Pancreas (tissue), 10 donors: ENCODE measurements around the gene ZNF709. TPM values are rescaled to one million over a fixed set of nuclear protein-coding genes. Genes with fewer than 3 reads are reported as not detected.

Source experiments
- ATAC-seq, 4 donors: fragments of 200-7000 bp; cut with Tn5 transposase; one replicate each; pipeline versions ENCODE4 v1.8.0 to v1.9.1; 2020; ENCODE audit warnings: mild to moderate bottlenecking in 4 of 4, moderate library complexity in 4 of 4
- DNase-seq, 6 donors: peaks; one replicate each; pipeline ENCODE4 v3.0.0-alpha.2; 2020
- FAIRE-seq: peaks from 2 replicates; lab custom pipeline; 2012; peaks lifted over from hg19 to GRCh38; lab: Jason Lieb, UNC
- H3K27ac ChIP-seq, 4 donors: fragments of 200-600 bp; sonication (generic); 1 replicate in 3 of 4; 2 replicates in 1 of 4; pipeline versions ENCODE4 v1.5.0 to v1.8.0; 2020
- H3K27me3 ChIP-seq, 4 donors: fragments of 200-600 bp; one replicate each; pipeline ENCODE4 v1.8.0; 2021
- H3K36me3 ChIP-seq, 3 donors: fragments of 200-600 bp; sonication (generic) in 1 of 3; one replicate each; pipeline versions ENCODE4 v1.5.0 to v1.8.0; 2020 to 2021
- H3K4me1 ChIP-seq, 3 donors: fragments of 200-600 bp; one replicate each; pipeline ENCODE4 v1.8.0; 2021
- H3K4me3 ChIP-seq, 4 donors: fragments of 200-600 bp; sonication (generic) in 2 of 4; one replicate each; pipeline versions ENCODE4 v1.5.0 to v1.8.0; 2020 to 2021
- H3K9me3 ChIP-seq, 4 donors: fragments of 200-600 bp; one replicate each; pipeline ENCODE4 v1.8.0; 2021
- CTCF ChIP-seq, 4 donors: fragments of 200-600 bp; sonication (generic) in 3 of 4; IDR thresholded peaks; one replicate each; pipeline versions ENCODE4 v1.5.0 to v1.8.0; 2021; ENCODE audit warnings: antibody characterized with exemption in 4 of 4
- WGBS, 2 donors: extraction: QIAGEN DNeasy Blood & Tissue Kit; methylation state at CpG; one replicate each; pipeline ENCODE4 v1.1.7; 2013; 5-methylcytosine and 5-hydroxymethylcytosine counted together
- intact Hi-C, 3 donors: fragments of 100-400 bp; cut with DNase I; formaldehyde crosslinking; loops; one replicate each; pipeline versions ENCODE4 v1.11.1 to v1.14.2; 2022
- polyA plus RNA-seq, 2 donors: library from polyadenylated mRNA; stranded (reverse); fragments of 200-250 nt; gene quantifications; one replicate each; pipeline ENCODE4 v1.2.3, GENCODE V29; 2013
- total RNA-seq, 6 donors: library from RNA; stranded (reverse); fragmentation: NEBNext Ultra II Directional in 4 of 6; extraction: Animal tissue kit (Norgen Biotek cat#: 25700) in 4 of 6; gene quantifications; one replicate each; pipeline versions ENCODE4 v1.2.1 to v1.2.4, GENCODE V29; 2021 to 2023
- donor health status: healthy with polysubstance abuse.
- donor health status: DM: no; HTN: no; CAD: no; lungs with moderate emphysema.
- donor health status: DM: no; HTN: no; CAD: no.
- donor health status: control.
- donor health status: control.
- donor health status: Bipolar disorder and iron deficiency.
- donor health status: DM: yes; HTN: yes; CAD: no.
- donor health status: DM: no; HTN: no; CAD: no.
- donor health status: DM: no; HTN: no; CAD: no.
- donor health status: DM: yes; HTN: yes; CAD: no.

ZNF709 gene
- total and polyA plus RNA-seq, 8 donors: 0.56 to 2.5 (median 1.6) TPM

- Histone ChIP-seq H3K4me3 (no peak overlapping the region), H3K27me3 (no peaks in the 10 kb centered on the region), H3K36me3 (no peaks in the 10 kb centered on the region), H3K4me1 (no peaks in the 10 kb centered on the region), H3K27ac (no peak overlapping the region), H3K9me3 (no peaks in the 10 kb centered on the region)
- DNase-seq (no peak), ATAC-seq (no peak), FAIRE-seq (no peak)
- 99 to 100% methylated on average over 2 of the region's 2 CpGs for WGBS, 2 donors
- TF ChIP-seq CTCF (IDR thresholded peaks at IDR 0.05): no peak
- intact Hi-C loops: no loop called here
These were observed 72.7 kb downstream of the ZNF709 start for GRCh38 chr19:12411893-12412292.

Other genes starting within 250 kb of the ZNF709 start
- 10 to 100 TPM in 1 of 6 donors, 1 to 10 TPM in 5; 5.7 to 10.2 (median 7.9) TPM for gene ZNF44, start 189.9 kb downstream of the ZNF709 start, total RNA-seq
- 10 to 100 TPM in 1 of 2 donors, 1 to 10 TPM in 1; 8.1 to 14.2 TPM for gene ZNF44, start 189.9 kb downstream of the ZNF709 start, polyA plus RNA-seq
- gene ZNF563, start 151.2 kb downstream of the ZNF709 start, total RNA-seq: 1 to 10 TPM; 1.0 to 2.9 (median 2.0) TPM
- gene ZNF563, start 151.2 kb downstream of the ZNF709 start, polyA plus RNA-seq: 1 to 10 TPM; 1.6 to 1.8 TPM
- 1 to 10 TPM; 1.1 to 3.6 (median 2.2) TPM for gene ZNF442, start 119.1 kb downstream of the ZNF709 start, total RNA-seq
- under 1 TPM; 0.57 to 0.82 TPM for gene ZNF442, start 119.1 kb downstream of the ZNF709 start, polyA plus RNA-seq
- 1 to 10 TPM; 1.5 to 4.4 (median 1.9) TPM for gene ZNF799, start 83.5 kb downstream of the ZNF709 start, total RNA-seq
- 1 to 10 TPM; 4.1 to 5.5 TPM for gene ZNF799, start 83.5 kb downstream of the ZNF709 start, polyA plus RNA-seq
- 1 to 10 TPM; 1.2 to 3.8 (median 2.0) TPM for gene ZNF443, start 43.8 kb downstream of the ZNF709 start, total RNA-seq
- gene ZNF443, start 43.8 kb downstream of the ZNF709 start, polyA plus RNA-seq: 1 to 10 TPM; 2.4 to 3.8 TPM
- 10 to 100 TPM in 1 of 6 donors, 1 to 10 TPM in 5; 5.0 to 10.4 (median 6.2) TPM for gene ZNF564, start 66.7 kb upstream of the ZNF709 start, total RNA-seq
- 1 to 10 TPM; 4.2 to 5.2 TPM for gene ZNF564, start 66.7 kb upstream of the ZNF709 start, polyA plus RNA-seq
- gene ZNF490, start 126.0 kb upstream of the ZNF709 start, total RNA-seq: 1 to 10 TPM; 3.3 to 7.0 (median 4.1) TPM
- under 1 TPM; 0.38 to 0.65 TPM for gene ZNF490, start 126.0 kb upstream of the ZNF709 start, polyA plus RNA-seq
- gene ZNF791, start 126.1 kb upstream of the ZNF709 start, total RNA-seq: 10 to 100 TPM in 5 of 6 donors, 1 to 10 TPM in 1; 10.0 to 16.7 (median 12.3) TPM
- gene ZNF791, start 126.1 kb upstream of the ZNF709 start, polyA plus RNA-seq: 1 to 10 TPM; 6.1 to 6.3 TPM
- 10 to 100 TPM; 33.2 to 92.8 (median 59.2) TPM for gene MAN2B1, start 181.9 kb upstream of the ZNF709 start, total RNA-seq
- 10 to 100 TPM; 30.2 to 48.2 TPM for gene MAN2B1, start 181.9 kb upstream of the ZNF709 start, polyA plus RNA-seq
- 1 to 10 TPM; 3.5 to 8.8 (median 5.7) TPM for gene WDR83, start 182.0 kb upstream of the ZNF709 start, total RNA-seq
- 10 to 100 TPM; 25.6 to 28.1 TPM for gene WDR83, start 182.0 kb upstream of the ZNF709 start, polyA plus RNA-seq
- gene DHPS, start 197.1 kb upstream of the ZNF709 start, total RNA-seq: 10 to 100 TPM; 36.0 to 53.2 (median 47.7) TPM
- gene DHPS, start 197.1 kb upstream of the ZNF709 start, polyA plus RNA-seq: 10 to 100 TPM; 78.8 to 85.7 TPM
- gene GNG14, start 203.2 kb upstream of the ZNF709 start, total RNA-seq: not detected
- gene GNG14, start 203.2 kb upstream of the ZNF709 start, polyA plus RNA-seq: not detected
- gene FBXW9, start 211.8 kb upstream of the ZNF709 start, total RNA-seq: 1 to 10 TPM; 3.1 to 5.0 (median 4.2) TPM
- gene FBXW9, start 211.8 kb upstream of the ZNF709 start, polyA plus RNA-seq: 1 to 10 TPM; 5.6 to 8.5 TPM
- gene TNPO2, start 239.1 kb upstream of the ZNF709 start, total RNA-seq: 10 to 100 TPM; 15.7 to 29.5 (median 20.8) TPM
- gene TNPO2, start 239.1 kb upstream of the ZNF709 start, polyA plus RNA-seq: 10 to 100 TPM; 29.0 to 37.2 TPM
- gene TRIR, start 249.9 kb upstream of the ZNF709 start, total RNA-seq: 10 to 100 TPM; 49.2 to 86.5 (median 63.0) TPM
- gene TRIR, start 249.9 kb upstream of the ZNF709 start, polyA plus RNA-seq: 100 to 1,000 TPM; 163 to 191 TPM